GM19324 (cell line): ENCODE results near the gene MTERF1.
"Not testable (repeated sequence)": the region's sequence is repeated elsewhere in the genome, so short reads cannot be mapped to it uniquely, and the experiment has no call there.

ENCODE experiments used
- ATAC-seq: cut with Tn5 transposase; IDR thresholded peaks from one replicate; pipeline ENCODE4 v1.9.1; 2021; ENCODE audit warnings: mild to moderate bottlenecking, moderate library complexity; ENCODE audit not compliant: unreplicated experiment, low FRiP score

MTERF1 gene

GRCh38 chr7:91887336-91888213, 7.1 kb upstream of the MTERF1 start:
- not testable (repeated sequence) for ATAC-seq

- ATAC-seq, result no peak
Observed at GRCh38 chr7:91883676-91884362, 3.3 kb upstream of the MTERF1 start.

DNA sequence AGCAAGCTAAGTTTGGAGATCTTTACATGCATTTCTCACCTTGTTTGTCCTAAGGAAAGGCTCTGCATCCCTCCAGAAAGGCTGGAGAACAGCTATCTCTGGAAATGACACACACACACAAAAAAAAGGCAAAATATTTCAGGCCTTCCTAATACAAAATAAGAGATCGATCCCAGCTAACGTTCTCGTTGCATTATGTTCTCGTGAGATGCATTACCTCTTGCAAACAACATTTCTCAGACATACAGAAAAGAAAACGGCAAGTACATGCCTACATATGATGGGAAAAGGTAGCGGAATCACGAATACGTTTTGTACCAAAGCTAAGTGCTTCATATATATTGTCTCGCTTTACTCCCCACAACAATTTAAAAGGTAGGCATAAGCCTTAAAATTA, 488 bp downstream of the MTERF1 start:
- peak; percentile 3 for ATAC-seq

DNA sequence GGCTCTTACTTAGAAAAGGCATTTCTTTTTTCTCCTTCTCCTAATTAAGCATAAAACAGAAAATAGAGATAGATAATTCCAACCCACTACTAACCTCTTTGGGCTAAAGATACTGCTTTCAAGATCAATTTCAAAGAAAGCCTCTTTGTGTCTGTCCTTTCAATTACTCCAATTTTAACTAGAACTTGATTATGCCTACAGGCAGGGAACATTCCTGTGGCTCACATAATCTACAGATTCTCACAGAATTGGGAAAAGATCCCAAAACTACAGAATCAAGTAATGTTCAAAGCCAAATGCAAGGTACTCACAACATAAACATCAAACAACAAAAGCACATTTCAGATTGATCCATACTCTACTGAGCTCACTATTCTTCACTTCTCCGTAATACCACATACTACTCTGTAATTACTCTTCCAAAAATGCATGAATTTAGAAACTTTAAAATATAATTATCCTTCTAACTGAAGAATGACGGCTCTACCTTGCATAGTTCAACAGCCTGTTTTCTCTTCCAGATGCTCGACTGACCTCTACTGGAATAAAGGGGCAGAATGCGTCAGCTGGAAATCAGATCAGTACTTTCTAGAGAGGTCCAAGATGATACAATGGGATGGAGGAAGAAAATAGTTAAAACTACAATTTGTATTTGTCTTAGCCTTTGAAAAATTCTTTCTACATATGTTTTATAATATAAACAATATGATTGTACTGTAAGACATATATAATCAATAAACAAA, 3.9 kb downstream of the MTERF1 start:
- no peak for ATAC-seq

DNA sequence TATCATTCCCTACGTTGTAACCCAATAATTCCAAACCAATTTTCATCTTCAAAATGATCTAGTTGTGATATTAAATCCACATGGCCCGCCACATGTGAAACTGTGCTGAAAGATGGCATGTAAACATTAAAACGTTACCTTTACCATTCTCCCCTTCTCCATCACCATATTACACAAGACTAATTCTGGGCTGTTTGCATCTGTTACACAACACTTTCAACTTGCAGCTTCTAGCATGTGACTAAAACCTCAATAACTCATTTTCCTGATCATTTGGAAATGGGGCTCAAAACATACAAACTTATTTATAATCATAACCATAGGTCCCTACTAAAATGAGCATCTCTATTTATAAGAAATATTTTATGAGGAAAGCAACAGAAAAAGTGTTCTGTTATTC, 4.7 kb downstream of the MTERF1 start:
- no peak for ATAC-seq

- ATAC-seq, result no peak
Observed at GRCh38 chr7:91872928-91873327, 7.6 kb downstream of the MTERF1 start.

DNA sequence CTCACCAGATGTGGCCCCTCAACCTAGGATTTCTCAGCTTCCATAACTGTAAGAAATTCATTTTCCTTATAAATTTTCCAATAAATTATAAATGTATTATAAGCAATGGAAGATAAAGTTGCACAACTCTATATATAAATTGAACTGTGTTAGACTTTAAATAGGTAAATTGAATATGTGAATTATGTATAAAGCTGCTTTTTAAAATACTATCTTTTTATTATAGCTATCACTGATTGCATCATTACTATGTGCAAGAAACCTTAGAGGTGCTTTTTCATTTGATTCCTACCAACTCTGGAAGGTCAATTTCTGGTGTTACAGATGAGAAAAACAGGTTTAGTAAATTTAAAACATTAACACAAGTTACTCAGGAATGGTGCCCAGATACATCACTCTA, 8.4 kb downstream of the MTERF1 start:
- no peak for ATAC-seq

DNA sequence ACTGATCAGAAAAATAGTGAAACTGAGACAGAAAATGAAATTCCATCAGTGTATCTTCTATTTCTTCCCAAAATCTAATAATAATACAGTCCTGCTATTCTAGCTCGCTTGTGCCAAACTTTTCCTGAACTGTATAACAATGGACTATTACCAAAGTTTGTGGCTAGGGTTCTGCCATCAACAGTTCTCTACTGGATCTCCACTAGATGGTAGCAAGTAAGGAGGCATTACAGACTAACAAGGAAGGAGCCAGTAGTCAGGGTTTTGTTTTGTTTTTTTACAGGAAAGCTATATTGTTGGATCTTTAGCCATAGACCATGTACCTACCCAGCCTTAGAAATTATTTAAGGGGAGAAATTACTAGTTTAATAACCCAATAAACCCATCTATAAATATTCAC, 10.8 kb downstream of the MTERF1 start:
- no peak for ATAC-seq

DNA sequence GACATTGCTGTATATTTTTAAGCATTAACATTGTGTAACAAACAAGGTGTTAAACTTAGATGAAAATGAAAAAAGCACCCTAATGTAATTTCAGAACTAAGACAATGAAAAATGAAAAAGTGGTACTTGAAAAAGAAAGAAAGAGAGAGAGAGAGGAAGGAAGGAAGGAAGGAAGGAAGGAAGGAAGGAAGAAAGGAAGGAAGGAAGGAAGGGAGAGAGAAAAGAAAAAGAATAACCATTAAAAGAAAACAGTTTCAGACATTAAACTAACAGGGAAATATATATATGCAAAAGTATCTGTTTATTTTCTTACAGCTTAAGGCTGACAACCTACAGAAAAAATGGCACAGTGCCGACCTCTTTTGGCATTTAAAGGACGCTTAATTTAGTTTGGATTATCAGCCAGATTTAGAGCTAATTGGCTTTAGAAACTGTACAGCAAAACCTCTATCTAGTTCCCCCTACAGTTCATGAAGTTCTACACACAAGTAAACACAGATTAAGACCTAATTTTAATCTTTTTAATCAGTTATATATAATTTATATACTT, 13.8 kb downstream of the MTERF1 start:
- no peak for ATAC-seq

GRCh38 chr7:91865511-91865910, 15.0 kb downstream of the MTERF1 start:
- ATAC-seq, result no peak

DNA sequence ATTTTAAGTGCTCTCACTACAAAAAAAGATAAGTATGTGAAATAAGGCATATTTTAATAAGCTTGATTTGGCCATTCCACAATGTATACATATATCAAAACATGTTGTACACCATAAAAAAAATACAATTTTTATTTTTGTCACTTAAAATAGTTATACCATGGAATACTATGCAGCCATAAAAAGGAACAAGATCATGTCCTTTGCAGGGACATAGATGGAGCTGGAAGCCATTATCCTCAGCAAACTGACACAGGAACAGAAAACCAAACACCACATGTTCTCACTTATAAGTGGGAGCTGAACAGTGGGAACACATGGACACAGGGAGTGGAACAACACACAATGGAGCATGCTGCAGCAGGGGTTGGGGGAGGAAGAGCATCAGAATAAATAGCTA, 15.9 kb downstream of the MTERF1 start:
- ATAC-seq, result not testable (repeated sequence)

DNA sequence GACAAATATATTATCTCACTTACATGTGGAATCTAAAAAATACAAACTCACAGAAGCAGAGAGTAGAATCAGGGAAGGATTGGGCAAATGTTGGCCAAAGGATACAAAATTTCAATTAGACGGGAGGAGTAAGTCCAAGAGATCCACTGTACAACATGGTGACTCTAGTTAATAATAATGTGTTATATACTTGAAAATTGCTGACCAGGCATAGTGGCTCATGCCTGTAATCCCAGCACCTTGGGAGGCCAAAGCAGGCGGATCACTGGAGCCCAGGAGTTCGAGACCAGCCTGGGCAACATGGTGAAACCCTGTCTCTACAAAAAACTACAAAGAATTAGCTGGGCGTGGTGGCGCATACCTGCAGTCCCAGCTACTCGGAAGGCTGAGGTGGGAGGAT, 16.4 kb downstream of the MTERF1 start:
- ATAC-seq, result no peak

DNA sequence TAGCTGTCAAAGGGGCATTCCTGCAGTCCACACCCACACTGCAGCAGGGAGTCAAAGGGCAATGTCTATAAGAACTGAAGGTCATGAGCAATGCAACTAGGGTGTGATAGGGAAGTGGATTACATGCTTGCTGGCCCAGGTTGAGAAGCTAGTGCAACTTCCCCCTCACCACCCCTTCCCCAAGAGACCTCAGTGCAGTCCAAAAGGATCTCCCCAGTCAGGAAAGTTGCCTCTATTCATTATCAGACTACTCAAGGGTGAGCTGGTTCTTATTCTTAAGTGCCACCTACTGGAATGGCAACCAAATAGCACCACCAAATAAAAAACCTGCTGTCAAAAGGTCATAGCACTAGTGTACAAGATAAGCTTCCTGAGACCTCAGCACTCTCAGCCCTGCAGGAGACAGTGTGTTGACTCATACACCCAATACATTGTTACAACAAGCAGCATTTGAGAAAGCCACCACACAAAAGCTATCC, 28.2 kb downstream of the MTERF1 start:
- ATAC-seq, result no peak

DNA sequence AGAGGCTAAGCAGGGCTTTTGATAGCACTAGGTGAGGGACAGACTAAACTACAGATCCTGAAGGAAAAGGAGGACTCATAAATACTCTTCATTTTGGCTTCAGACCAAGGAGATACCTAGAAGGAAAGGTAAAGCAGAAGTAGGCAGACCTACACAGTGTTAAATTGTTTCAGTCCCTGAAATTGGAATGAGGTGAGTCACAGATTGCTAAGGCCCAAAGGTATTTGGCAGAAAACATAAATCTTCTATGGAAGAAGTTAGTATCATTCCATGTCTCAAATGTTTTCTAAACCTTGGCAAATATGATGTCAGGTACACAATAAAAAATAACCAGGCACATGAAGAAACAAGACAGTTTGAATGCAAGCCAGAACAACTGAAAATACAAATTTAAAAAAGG, 30.0 kb downstream of the MTERF1 start:
- ATAC-seq, result no peak

DNA sequence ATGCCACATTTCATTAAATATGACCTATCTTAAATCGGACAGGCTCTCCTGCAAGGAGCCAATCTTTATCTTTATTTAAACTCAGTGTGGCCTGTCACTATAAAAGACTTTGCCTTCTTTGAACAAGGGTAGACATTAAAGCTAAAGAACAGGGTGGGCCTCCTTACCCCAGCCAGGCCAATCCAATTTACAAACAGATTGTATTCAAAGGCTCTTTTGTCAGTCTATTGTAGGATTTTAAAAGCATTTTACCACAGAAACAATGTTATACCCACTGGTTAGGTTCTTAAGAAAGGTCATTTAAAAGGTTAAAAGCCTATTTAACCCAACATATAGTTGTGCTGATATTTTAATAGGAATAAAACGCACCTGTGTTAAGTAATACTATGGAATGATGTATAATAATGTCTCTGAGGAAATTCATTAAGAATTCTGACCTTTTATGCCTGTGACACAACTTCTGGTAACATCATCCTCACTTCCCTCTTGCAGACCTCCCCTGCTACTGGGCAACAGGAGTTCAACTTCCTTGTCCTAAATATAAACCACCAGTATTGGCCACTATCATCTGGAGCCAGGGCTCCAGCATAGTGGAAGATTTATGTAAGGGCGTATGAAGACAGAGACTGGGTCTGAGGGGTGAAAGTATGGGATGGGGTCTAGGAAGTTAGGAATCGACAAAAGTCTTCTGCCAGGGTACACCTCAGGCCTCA, 32.5 kb downstream of the MTERF1 start:
- ATAC-seq, result no peak

DNA sequence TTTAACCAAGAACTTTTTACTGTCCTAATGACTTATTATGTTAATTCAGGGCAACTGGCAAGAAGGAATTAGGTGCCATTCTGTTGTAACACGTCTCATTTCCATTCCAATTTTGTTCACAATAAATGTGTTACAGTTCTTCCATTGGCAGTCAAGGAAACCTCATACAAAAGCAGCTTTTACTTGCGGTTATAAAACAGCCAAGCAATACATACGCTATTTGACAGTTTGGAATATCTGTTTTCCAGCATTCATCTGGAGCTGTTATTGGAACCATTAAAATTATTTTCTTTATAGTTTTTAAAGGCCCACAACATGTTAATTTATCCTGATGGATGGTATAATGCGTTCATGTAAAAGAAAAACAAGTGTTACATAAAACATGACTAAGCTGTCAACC, 33.3 kb downstream of the MTERF1 start:
- ATAC-seq, result no peak

- ATAC-seq, result no peak
Observed at GRCh38 chr7:91846436-91846835, 34.1 kb downstream of the MTERF1 start.

DNA sequence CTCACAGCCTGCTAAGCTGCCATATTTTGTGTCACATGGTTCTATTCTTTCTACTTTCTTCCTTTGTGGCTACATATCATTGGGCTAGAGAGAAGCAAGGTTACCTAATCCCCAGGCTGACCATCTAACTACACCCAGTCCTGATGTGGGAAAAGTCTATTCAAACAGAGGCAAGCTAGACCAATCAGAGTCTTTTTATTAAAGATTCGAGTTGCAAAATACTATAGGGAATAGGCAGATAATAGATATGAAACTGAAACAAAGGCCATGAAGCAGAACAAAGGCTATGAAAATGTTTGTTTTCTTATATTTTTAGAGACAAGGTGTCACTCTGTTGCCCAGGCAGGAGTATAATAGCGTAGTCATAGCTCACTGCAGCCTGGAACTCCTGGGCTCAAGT, 36.7 kb downstream of the MTERF1 start:
- peak; percentile 89 for ATAC-seq

GRCh38 chr7:91838439-91838838, 42.1 kb downstream of the MTERF1 start:
- no peak for ATAC-seq

- no peak for ATAC-seq
Observed at GRCh38 chr7:91837397-91838070, 43.0 kb downstream of the MTERF1 start.
